ENCODE data around the gene CLDN18.

CLDN18 gene

DNA sequence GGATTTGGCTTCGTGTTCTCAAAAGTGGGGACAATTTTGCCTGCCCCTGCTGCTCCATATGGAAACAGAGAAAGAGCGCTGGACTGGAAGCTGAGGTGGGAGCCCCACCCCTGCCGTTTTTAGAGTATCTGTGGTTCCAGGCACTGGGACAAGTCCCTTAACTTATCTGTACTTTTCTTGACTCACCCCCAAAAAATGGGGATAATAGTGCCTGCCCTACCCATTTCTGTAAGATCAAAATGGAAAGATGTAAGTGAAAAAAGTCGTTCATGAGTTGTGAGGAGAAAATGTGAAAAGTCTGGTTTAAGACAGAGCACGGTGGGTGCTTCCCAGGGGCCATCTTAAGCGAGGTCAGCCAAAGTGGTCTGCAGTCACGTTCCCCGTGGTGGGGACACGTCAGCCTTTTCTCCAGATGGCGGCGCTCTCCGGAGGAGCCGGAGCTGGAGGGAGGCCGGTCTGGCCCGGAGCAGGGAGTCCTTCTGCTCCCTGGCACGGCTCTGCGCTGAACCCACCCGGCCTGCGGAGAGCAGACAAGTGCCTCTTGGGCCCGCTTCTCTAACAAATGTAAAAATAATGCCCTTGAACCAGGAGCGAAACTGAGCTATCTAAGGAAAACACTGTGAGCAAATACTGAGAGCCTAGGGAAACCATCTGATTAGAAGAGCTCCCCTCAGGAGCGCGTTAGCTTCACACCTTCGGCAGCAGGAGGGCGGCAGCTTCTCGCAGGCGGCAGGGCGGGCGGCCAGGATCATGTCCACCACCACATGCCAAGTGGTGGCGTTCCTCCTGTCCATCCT, at the start of gene CLDN18:
Gene CLDN18 (plus strand): TSS at position 690 of the 797 bp plus-strand sequence. CDS start 61 bp downstream, at position 751.
- DNase-seq = no peak

DNA sequence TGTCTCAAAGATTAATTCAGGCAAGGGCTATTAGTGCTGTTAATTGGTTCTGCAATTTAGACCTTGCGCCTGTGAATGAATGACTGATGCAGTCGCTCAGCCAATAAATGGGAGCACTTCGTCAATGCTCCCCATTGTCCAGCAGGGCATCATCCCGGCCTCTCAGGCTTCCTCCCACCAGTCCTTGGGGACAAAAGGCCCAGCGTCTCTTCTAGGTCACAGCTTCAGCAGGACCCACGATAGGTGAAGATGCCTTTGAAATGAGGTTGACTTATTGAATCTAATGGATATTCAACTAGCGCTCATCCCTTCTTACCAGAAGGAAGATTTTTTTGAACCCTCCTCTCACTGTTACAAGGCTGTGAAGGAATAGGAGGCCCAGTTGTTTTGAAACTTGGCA, 47.7 kb upstream of the CLDN18 start:
- no peak for DNase-seq

DNA sequence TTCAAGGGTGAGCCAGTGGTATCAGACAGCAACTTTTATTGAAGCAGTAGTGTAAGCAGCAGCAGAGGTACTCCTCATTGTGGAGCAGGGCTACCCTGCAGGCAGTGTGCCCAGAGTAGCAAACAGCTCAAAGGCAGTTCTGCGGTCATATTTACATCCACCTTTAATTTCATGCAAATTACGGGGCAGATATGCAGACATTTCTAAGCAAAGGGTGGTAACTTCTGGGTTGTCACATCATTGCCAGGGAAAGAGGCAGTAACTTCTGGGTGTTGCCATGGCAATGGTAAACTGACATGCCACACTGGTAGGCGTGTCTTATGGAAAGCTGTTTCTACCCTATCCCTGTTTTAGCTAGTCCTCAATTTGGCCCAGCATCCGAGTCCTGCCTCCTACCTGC, 46.5 kb upstream of the CLDN18 start:
- peak; percentile 98 to 99 for DNase-seq

DNA sequence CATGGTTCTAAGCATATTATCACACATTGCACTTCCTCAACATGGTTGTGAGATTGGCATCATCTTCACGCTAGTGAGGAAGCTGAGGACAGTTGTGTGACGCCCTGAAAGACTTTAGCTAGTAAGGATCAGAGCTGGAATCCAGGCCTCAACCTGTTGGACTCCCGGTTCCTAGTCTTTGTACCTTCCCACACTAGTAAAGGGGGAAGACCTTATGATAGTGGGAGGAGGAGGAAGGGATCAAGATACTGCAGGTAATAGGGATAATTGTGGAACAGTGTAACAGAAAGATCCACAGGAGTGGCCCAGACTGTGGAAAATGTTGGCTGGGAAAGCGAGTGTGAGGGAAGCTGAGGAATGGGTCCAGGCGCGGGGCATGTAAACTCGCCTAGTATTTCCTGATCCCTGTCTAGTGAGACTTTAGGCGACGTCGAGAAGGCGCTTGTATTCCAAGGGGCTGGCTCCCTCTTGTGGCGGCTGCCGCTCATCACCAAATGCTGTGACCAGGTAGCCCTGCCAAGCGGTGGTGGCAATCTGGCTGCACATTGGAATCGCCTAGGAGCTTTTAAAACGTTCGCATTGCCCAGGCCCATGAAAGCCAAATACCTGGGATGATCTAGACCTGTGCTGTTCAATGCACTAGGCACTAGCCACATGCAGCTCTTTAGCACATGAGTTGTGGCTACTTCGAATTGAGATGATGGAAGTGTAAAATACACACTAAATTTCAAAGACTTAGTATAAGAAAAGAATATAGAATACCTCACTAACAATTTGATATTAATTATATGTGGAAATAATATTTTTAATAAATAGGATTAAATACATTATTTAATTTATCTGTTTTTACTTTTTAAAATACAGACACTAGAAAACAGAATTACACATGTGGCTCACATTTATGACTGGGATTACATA, 38.8 kb upstream of the CLDN18 start:
- peak; percentile 67 to 96 for DNase-seq

DNA sequence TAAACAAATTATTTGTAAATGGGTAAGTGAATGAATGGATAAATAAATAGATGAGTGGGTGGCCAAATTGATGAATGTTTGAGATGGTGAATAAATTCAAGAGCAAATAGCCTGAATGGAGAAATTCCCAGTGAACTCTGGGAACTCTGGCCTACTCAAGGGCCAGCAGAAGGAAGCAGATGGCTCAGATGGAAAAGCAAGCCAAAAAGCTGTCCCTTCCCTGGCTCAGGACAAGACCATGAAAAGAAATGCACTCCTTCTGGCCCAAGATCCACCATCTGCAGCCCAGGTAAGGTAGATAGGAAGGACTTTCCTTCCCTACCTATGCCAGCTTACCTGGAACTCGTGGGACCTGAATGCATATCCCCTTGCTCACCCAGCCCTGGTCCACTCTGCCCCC, 37.6 kb upstream of the CLDN18 start:
- no peak for DNase-seq

DNA sequence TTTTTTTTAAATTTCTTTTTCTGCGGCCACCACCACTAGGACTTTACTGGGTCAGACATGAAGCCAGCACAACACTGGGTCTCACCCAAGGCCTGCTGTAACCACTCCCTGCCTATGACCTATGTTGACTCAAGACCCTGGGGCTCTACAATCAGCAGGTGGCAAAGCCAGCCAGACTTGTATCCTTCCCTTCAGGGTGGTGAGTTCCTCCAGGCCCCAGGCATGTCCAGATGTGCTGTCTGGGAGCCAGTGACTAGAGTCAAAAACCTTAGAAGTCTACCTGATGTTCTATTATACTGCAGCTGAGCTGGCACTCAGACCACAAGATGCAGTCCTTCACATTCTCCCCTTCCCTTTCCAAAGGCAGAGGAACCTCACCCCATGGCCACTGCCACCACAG, 31.6 kb upstream of the CLDN18 start:
- no peak for DNase-seq

DNA sequence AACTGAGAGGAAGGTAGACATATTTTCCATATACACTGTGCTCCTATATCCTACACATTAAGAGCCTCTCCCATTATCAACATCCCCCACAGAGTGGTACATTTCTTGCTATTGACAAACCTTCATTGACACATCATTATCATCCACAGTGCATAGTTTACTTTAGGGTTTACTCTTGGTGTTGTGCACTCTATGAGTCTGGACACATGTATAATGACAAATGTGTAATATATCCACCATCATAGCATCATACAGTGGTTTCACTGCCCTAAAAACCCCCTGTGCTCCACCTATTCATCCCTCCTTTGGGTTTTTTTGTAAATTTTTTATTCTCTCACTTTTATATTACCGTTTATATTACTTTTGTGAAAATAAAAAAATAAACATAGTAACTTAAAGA, 22.2 kb upstream of the CLDN18 start:
- no peak for DNase-seq

DNA sequence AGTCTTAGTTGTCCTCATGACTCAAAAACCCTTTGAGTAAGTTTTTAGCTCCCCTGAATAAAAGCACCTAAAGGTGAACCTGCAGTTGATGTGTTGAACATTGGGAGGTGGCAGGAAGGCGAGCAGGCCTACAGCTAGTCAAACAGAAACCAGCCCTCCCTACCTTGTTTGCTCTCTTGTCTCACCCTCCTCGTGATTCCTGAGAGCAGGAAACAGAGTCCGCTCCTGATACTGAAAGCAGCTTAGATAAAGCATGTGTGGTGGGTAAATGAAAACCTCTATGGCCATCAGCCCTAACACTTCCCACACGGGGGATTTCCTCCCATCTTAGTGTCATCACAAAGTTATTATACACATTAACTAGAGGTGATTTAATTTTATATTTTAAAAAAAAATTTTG, 21.8 kb upstream of the CLDN18 start:
- DNase-seq = no peak

DNA sequence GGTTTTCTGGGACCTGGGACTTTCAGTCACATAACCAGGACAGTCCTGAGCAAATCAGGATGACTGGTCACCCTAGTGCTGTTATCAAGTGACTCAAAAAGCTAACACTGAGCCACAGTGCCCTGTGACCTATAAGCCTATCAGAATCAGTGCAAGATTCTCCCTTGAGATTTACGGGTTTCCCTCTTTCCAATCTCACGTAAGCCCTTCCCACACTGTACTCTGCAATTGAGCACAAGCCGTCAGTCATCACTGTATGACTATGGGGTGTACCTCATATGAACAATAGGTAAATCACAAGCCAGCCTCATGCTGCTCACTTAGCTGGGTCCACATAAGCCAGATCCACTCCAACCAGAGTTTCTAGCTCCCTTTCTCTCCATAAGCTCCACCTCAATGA, 21.0 kb upstream of the CLDN18 start:
- no peak for DNase-seq

DNA sequence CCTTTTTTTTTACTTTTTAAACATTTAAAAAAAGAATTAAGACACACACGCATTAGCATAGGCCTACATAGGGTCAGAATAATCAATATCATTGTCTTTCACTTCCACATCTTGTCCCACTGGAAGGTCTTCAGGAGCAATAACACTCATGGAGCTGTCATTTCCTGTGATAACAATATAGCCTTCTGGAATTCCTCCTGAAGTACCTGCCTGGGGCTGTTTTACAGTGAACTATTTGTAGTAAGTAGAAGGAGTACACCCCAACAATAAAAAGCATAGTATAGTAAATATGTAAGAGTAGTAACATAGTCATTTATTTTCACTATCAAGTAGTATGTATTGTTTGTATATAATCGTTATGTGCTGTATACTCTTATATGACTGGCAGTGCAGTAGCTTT, 19.5 kb upstream of the CLDN18 start:
- DNase-seq = no peak

DNA sequence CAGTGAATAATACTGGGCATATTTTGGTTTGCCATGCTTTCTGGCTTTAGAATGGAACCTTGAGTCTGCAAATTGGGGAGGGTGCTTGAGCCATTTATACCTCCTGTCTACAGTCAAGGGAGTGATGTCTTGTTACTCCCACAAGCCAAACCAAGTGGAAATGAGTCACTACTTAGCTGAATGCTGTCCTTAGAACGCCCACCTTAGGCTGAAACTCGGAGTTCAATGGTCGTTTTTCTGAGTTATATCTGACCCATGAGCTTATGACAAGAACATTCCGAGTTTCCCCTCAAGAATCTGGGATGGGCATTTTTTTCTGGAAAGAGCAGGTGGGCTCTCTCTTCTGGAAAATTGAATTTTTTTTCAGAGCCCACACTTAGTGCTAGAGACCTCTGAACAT, 17.4 kb upstream of the CLDN18 start:
- no peak for DNase-seq

DNA sequence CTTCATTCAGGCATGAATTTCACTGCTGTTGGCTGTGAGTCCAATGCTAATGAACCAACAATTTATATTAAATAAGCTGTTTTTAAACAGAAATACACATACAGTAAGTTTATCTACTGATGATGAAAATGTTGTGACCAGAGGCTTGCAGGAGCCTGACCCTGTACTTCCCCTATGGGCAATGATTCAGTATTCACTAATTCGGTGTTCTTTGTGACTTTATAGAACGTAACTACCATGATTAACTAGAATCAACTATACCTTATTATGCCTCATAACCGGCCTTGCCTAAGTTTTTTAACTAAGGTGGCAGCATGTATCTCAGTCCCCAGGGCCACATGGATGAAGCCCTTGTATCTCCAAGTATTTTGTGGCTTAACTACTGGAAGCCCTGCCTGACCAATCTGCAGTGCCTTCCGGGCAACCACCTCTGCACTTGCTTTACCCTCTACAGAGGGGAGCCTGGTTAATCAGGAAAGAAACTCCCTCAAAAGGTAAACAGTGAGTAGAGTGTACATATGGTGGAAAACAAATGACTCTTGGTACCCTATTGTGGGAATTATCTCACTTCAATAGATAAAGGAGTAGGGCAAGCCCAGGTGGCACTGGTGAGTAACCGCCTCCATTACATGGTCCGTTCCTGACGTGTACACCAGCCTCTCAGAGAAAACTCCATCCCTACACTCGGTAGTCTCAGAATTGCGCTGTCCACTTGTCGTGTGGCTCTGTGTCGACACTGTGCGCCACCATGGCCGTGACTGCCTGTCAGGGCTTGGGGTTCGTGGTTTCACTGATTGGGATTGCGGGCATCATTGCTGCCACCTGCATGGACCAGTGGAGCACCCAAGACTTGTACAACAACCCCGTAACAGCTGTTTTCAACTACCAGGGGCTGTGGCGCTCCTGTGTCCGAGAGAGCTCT, 11.6 kb upstream of the CLDN18 start:
- no peak for DNase-seq

DNA sequence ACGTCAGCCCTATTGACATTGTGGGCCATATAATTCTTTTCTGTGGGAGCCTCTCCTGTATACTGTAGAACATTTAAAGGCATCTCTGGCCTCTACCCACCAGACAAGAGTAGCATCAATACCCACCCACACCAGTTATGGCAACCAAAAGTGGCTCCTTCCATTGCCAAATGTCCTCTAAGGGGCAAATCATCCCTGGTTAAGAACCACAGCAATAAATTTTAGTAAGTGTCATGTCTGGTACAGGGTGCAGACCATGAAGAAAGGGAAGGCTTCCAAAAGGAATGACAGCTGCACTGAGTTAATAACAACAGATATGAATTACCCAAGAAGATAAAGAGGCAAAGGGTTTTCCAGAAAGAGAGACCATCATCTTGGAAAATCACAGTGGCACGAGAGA, 6.9 kb upstream of the CLDN18 start:
- no peak for DNase-seq

DNA sequence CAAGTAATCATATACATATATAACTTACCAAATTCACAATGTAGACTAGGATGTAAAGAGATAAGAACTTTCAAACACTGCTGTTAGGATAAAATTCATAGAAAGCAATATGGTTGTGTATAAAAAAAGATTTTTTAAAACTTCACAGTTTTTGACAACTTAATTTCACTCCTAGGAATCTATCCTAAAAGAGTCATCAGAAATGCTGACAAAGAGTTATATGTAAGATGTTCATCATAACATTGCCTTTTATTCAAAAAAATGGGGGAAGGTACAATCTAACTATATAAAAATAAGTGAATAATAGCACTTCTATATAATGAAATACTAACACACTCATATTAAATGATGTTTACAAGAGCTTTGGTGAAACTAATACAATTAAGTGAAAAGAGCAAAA, 4.3 kb upstream of the CLDN18 start:
- no peak for DNase-seq

DNA sequence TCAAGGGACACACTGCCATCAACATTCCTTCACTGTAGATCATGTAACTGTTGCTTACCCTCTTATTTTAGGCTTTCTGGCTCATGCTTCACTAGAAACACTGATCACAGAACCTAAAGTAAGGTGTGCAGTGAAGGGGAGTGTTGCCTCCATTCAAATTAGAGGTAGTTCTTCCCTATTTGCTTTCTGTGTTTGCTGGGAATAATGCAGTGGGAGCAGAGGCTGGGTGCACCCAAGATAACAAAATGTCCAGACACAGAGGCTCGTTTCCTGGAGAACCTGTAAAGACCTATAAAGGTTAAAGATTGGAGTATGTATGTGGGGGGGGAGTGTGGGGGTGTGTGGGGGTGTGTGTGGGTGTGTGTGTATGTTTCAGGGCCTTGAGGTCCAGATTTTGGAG, 2.1 kb upstream of the CLDN18 start:
- no peak for DNase-seq

DNA sequence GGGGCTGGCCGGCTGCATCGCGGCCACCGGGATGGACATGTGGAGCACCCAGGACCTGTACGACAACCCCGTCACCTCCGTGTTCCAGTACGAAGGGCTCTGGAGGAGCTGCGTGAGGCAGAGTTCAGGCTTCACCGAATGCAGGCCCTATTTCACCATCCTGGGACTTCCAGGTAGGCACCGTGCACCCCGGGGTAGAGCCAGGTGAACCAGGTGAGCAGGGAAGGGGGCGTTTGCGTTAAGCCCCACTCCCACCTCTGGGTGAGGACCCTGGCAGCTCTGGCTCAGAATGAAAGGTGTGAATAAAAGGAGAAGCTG, 267 bp downstream of the CLDN18 start:
- no peak for DNase-seq

DNA sequence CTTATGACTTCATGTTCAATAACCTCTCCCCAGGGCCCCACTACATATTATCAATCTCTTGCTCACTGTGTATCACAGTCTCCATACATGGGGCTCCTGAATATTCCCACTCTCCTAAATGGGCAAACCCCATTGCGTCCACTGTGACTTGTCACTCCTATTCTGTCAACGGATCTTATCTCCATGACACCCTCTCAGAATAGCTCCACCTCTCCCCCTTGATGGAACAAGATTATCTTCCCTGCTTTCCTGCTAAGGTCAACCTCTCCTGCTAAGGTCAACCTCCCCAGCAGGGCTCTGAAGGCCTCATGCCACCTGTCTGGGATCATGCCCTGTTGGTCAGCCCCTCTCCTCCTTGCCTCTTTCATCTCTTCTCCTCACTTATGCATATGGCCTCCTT, 1.8 kb downstream of the CLDN18 start:
- DNase-seq = no peak

DNA sequence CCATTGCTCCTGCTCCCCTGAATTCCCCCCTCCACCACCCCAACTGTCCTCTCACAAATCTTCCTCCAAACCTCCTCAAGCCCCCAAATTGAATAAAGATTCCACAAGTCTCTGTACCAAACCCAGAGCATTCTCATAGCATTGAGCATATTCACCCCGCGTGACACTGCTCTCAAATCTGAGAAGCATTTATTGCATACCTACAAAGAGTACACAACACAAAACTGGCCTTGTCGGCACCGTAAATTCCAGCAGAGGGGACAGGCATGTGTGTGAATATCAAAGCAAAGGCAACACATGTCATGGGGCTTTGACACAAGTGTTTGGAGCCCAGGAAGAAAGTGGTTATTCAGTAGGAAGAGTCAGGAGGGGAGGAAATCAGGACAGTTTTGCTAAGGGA, 2.6 kb downstream of the CLDN18 start:
- DNase-seq = no peak

DNA sequence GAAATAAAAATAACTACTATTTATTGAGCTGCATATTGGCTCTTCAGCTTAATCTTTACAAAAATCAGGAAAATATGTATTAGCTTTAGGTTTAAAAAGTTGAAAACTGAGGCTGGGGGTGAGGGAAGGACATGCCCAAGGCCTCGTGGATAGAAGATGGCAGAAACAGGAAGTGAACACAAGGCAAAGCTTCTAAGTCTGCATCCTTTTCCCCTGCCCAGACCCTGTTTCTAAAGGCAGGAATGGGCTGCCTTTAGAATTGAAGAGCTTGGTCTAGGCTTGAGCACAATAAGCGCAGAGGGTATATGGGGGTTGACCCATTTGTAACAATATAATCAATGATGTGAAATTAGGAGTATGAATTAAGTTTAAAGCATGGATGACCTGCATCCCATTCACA, 6.1 kb downstream of the CLDN18 start:
- DNase-seq = no peak

DNA sequence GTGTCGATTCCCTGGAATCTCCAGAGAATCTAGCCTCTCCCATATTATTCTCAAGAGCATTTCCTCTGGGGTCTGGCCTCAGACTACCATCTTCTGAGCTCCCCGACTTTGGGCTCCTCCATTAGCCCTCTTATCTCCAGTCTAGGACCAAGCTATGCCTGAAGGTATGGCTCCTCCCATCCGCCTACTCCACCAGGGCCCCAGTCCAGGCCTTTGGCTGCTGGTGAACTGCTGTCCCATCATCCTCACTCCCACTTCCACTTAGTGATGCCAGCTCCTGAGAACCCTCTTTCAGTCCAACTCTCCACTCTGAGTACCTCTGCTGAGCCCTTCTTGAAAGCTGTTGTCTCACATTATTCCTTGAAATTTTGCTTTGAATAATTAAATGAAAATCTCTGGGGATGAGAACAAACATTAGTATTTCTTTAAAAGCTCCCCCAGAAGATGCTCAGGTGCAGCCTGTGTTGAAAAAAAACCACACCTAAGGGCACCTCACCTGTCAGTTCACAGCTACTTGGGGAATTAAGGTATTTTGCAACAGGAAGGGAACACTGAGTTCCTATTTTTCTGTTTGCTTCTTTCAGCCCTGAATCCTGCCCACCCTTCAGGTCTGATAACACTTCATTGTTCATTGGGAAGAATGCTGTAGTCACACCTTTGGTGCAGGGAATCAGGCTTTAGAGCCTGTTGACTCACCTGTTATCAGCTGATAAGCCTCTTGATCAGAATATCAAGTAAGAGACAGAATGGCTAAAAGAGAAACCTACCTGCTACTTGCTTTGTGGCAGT, 9.5 kb downstream of the CLDN18 start:
- DNase-seq = no peak

DNA sequence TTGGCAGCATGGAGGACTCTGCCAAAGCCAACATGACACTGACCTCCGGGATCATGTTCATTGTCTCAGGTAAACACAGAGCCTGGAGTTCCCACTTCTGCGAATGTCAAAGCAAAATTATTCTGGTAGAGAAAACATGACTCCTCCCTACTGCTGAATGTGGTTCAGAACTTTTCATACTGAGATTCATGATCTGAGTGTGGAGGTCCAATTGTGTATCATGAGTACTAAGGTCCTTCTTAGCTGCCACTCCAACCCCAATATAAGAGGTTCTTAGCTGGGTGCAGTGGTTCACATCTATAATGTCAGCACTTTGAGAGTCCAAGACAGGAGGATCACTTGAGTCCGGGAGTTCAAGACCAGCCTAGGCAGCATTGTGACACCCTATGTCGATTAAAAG, 13.8 kb downstream of the CLDN18 start:
- no peak for DNase-seq

DNA sequence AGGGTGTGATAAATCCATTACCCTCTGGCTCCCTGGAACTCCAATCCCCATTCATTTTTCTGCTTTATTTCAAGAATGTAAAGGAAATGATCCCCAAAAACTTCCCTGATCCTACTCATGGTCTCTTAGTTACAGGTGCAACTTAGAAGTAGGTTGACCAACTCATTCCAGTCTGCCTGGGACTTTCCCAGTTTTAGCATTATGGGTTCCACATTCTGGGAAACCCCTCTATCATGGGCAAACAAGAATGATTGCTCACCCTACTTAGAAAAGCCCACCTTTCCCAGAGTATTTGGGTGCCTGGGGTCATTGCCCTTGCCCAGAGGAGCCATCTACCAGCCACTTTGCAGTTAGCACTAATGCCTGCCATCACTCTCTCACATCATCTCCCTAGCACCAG, 15.6 kb downstream of the CLDN18 start:
- no peak for DNase-seq
